ENCODE data around the gene SOBP.

GRCh38 chr6:107600121-107600520, 110.2 kb downstream of the SOBP start:
- TF ChIP-seq CTCF (IDR thresholded peaks at IDR 0.05) (no peak), ZFX (IDR thresholded peaks at IDR 0.05; ENCODE audit: borderline replicate concordance) (no peak)

Data from 22Rv1 (cell line).